ENCODE data around the gene TSC1. TPM values are rescaled to one million over a fixed set of nuclear protein-coding genes. Genes with fewer than 3 reads are reported as not detected.

TSC1 gene
- total and polyA plus RNA-seq, 9 donors: 18.9 to 49.1 (median 40.5) TPM

GRCh38 chr9:132961002-132961401 lies 16.6 kb upstream of the TSC1 start:
- TF ChIP-seq CTCF (IDR thresholded peaks at IDR 0.05) (no peak), EP300 (IDR thresholded peaks at IDR 0.05) (no peak), POLR2A (IDR thresholded peaks at IDR 0.05) (no peak)
- no peaks in the 10 kb centered on the region for H3K9me3 ChIP-seq

GRCh38 chr9:132957805-132958204 lies 13.4 kb upstream of the TSC1 start:
- intact Hi-C loops (cut with DNase I): no loop called here
- no peak for DNase-seq
- H3K4me1 ChIP-seq (ENCODE audit: insufficient read depth): no peaks in the 10 kb centered on the region
- H3K27ac ChIP-seq: no peak overlapping the region
- no peak overlapping the region for H3K4me3 ChIP-seq
- 74 to 82% (median 75%) methylated on average over 6 of the region's 6 CpGs for WGBS, 3 donors
- H3K36me3 ChIP-seq: no peaks in the 10 kb centered on the region
- TF ChIP-seq EP300 (IDR thresholded peaks at IDR 0.05): no peak
- TF ChIP-seq CTCF (IDR thresholded peaks at IDR 0.05): no peak
- no peak for TF ChIP-seq POLR2A (IDR thresholded peaks at IDR 0.05)
- no peaks in the 10 kb centered on the region for H3K27me3 ChIP-seq
- H3K9me3 ChIP-seq: peaks cover 0 to 4% of the 10 kb centered on the region in 2 donors

More at GRCh38 chr9:132961002-132961401, 16.6 kb upstream of the TSC1 start:
- intact Hi-C loops (cut with DNase I): loop anchor here in 1 of 4 donors (10.0 kb wide), 1 partner anchor 546 kb away; the partner anchor contains the start of gene CFAP77
- no peak for DNase-seq
- Histone ChIP-seq H3K36me3 (no peaks in the 10 kb centered on the region), H3K4me3 (no peak overlapping the region), H3K4me1 (ENCODE audit: insufficient read depth) (no peaks in the 10 kb centered on the region), H3K27ac (no peak overlapping the region), H3K27me3 (no peaks in the 10 kb centered on the region)
- WGBS, 3 donors: 62 to 78% (median 73%) methylated on average over 6 of the region's 6 CpGs

DNA sequence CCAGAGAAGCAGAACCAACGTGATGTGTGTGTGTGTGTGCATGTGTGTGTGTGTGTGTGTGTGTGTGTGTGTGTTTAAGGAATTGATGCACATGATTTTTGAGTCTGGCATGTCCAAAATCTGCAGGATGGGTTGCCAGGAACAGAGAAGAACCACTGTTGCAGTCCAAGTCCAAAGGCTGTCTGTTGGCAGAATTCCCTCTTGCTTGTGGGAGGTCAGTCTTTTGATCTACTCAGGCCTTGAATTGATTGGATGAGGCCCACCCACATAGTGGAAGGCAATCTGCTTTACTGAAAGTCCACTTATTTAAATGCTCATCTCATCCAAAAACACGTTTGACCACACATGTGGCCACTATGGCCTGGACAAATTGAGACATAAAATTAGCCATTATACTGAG lies 11.4 kb upstream of the TSC1 start:
- no peak for TF ChIP-seq CTCF (IDR thresholded peaks at IDR 0.05)
- no peak for TF ChIP-seq EP300 (IDR thresholded peaks at IDR 0.05)
- no peak for TF ChIP-seq POLR2A (IDR thresholded peaks at IDR 0.05)
- H3K27ac ChIP-seq: no peak overlapping the region
- DNase-seq: no peak
- no peaks in the 10 kb centered on the region for H3K27me3 ChIP-seq
- WGBS, 3 donors: 41 to 56% (median 46%) methylated on average over 2 of the region's 2 CpGs
- peaks cover 0 to 4% of the 10 kb centered on the region in 2 donors for H3K9me3 ChIP-seq
- no peak overlapping the region for H3K4me3 ChIP-seq
- no peaks in the 10 kb centered on the region for H3K4me1 ChIP-seq (ENCODE audit: insufficient read depth)
- no peaks in the 10 kb centered on the region for H3K36me3 ChIP-seq
- intact Hi-C loops (cut with DNase I): no loop called here

GRCh38 chr9:132955123-132955522 lies 10.7 kb upstream of the TSC1 start:
- peaks cover 0 to 4% of the 10 kb centered on the region in 2 donors for H3K9me3 ChIP-seq
- 82 to 88% (median 83%) methylated on average over 2 of the region's 2 CpGs for WGBS, 3 donors
- H3K27me3 ChIP-seq: no peaks in the 10 kb centered on the region
- H3K4me3 ChIP-seq: no peak overlapping the region
- TF ChIP-seq CTCF (IDR thresholded peaks at IDR 0.05): no peak
- TF ChIP-seq EP300 (IDR thresholded peaks at IDR 0.05): no peak
- TF ChIP-seq POLR2A (IDR thresholded peaks at IDR 0.05): no peak
- intact Hi-C loops (cut with DNase I): no loop called here
- no peaks in the 10 kb centered on the region for H3K4me1 ChIP-seq (ENCODE audit: insufficient read depth)
- H3K27ac ChIP-seq: no peak overlapping the region
- no peaks in the 10 kb centered on the region for H3K36me3 ChIP-seq
- no peak for DNase-seq
